ENCODE measurements around the gene DDX52.

Gene DDX52

DNA sequence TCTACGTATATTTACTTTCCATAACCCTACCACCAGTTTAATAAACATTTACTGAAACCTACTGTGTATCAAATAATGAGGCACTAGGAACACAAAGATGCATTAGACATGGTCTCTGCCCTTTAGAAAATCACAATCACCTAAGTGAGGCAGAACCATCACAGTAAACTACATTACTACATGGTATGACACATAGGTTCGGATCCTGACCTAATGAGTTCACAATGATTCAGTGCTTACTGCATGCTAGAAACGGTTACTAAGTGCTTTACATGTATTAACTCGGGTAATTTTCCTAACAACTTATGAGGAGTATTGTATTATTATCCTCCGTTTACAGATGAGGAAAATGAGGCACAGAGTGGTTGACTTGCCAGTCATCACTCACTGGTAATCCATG is 28.9 kb downstream of the DDX52 start:
- no peak for TF ChIP-seq GATA2 (IDR thresholded peaks at IDR 0.05; ENCODE audit: low read depth, low read length)
- no peak for TF ChIP-seq GATA3 (IDR thresholded peaks at IDR 0.05; ENCODE audit: low read depth, low read length)

DNA sequence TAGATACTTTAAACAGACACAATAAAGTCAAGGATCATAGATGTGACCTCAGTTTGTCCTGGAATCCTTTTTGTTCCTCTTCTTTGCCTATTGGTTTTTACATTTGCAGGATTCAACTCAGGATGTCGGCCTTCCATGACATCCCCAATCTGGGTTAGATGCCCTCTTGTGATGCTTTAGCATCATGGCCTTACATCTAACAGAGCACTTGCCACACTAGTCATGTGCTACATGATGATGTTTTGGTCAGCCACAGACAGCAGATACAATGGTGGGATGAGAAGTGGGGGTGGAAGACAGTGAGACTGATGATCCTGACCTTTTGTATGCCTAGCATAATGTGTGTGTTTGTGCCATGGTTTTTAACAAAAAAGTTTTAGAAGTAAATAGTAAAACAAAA is 32.3 kb downstream of the DDX52 start:
- TF ChIP-seq GATA3 (IDR thresholded peaks at IDR 0.05; ENCODE audit: low read depth, low read length): no peak
- no peak for TF ChIP-seq GATA2 (IDR thresholded peaks at IDR 0.05; ENCODE audit: low read depth, low read length)

DNA sequence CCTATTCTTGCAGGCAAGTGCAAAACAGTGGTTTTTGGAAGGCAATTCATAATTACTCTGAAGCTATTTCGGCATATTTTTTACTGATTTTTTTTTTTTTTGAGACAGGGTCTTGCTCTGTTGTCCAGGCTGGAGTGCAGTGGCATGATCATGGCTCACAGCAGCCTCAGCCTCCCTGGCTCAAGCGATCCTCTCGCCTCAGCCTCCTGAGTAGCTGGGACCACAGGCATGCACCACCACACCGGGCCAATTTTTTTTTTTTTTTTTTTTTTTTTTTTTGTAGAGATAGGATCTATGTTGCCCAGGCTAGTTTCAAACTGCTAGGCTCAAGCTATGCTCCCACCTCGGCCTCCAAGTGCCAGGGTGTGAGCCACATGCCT is 33.2 kb downstream of the DDX52 start:
- peak; percentile 40; the same call in 1 of the 2 replicates for TF ChIP-seq GATA2 (IDR thresholded peaks at IDR 0.05; ENCODE audit: low read depth, low read length)

DNA sequence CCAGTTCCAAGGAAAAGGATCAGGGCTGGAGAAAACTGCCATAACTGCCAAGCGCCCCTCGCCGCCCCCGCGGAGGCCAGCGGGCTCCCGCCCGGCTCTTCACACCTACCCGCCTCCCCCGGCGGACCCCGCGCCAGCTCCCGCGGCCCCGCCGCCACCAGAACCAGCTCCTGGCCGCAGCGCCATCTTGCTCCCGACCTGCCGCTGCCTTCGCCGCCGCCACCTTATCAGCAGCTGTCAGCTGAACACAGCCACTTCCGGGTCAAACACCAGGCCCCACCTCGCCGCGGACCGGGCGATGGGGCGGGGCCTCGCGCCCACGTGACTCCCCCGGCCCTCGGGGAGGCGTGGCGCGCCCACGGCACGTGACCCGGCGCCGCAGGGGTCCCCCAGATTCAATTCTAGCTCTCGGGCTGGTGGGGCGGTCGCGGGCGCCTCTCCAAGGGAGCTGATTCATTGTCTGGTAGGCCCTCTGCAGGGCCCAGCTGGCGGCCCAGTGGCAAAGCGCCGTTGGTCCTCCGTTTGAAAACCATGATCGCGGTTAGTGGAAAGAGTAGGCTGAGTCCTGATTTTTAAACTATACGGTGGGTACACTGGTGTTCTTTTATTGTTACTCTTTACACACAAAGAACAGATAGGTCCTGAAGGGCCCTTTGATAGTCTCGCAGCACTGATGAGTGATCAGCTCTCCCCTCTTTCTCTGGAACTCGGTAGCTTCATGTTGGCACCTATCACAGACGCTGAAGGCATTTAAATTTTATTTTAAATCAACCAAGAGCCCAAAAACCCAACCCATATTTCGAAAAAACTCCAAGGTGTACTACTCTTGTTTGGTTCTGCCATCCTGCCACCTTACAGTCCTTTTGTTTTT is 33.8 kb downstream of the DDX52 start, which contains the start of gene SYNRG:
Gene SYNRG (minus strand): TSS at position 249 of the 871 bp plus-strand sequence. CDS start 63 bp downstream, at position 186.
- TF ChIP-seq GATA3 (IDR thresholded peaks at IDR 0.05; ENCODE audit: low read depth, low read length) (no peak), GATA2 (IDR thresholded peaks at IDR 0.05; ENCODE audit: low read depth, low read length) (peak; percentile 92)

DNA sequence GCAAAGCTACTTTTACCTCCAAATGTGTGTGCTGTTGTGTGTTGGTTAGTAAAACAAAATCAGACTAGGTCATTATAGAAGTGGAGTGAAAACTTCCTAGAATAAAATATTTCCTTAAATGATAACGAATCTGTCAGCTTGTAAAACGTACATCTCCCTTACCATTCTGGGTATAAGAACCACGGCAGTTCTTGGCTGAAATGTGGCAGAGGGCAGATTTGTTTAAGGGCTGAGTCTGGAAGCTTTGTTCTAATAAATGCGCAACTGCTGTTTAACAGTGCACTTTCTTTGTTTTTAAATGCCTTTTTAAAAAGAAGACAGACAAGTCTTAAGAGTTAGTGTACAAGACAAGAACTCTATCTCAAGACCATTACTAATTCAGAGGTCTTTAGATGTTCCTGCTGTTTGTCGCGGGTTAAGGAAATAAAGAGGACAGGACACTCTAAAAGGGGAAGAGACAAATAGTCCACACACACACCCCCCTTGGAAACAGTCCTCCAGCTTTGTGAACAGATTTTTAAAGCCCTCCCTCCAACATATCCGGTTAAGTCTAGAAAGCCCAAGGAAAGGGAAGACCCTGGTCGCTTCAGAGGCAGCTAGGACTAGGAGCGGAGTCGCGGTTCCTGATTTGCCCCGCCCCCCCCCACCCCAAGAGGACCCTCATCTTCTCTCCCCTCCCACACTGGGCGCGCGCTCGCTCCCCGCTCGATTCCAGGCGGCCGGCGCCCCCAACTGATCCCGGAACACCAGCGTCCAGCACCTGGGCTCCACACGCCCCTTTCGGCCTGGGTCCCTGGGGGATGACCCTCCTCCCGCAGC is 34.7 kb downstream of the DDX52 start:
- no peak for TF ChIP-seq GATA2 (IDR thresholded peaks at IDR 0.05; ENCODE audit: low read depth, low read length)
- TF ChIP-seq GATA3 (IDR thresholded peaks at IDR 0.05; ENCODE audit: low read depth, low read length): no peak

DNA sequence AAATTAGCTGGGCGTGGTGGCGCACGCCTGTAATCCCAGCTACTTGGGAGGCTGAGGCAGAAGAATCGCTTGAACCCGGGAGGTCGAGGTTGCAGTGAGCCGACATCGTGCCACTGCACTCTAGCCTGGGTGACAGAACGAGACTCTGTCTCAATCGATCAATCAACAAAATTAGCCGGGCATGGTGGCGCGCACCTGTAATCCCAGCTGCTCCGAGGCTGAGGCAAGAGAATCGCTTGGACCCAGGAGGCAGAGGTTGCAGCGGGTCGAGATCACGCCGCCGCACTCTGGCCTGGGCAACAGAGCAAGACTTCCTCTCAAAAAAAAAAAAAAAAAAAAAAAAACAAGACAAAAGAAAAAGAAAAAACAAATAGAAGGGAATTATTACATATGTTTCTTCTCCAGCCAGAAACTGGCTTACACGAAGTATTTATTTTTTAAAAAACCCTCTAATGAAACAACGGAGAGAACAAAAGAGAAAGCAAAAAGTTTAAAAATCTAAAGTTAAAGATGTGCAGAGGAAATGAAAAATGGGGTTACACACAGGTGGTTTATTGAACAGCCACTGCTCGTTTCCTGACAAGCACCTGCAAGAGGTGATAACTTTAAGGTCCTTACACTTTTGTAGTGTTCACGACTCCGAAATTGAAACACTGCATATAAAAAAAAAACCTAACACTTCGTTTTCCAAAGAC is 35.5 kb downstream of the DDX52 start:
- no peak for TF ChIP-seq GATA3 (IDR thresholded peaks at IDR 0.05; ENCODE audit: low read depth, low read length)
- TF ChIP-seq GATA2 (IDR thresholded peaks at IDR 0.05; ENCODE audit: low read depth, low read length): no peak

DNA sequence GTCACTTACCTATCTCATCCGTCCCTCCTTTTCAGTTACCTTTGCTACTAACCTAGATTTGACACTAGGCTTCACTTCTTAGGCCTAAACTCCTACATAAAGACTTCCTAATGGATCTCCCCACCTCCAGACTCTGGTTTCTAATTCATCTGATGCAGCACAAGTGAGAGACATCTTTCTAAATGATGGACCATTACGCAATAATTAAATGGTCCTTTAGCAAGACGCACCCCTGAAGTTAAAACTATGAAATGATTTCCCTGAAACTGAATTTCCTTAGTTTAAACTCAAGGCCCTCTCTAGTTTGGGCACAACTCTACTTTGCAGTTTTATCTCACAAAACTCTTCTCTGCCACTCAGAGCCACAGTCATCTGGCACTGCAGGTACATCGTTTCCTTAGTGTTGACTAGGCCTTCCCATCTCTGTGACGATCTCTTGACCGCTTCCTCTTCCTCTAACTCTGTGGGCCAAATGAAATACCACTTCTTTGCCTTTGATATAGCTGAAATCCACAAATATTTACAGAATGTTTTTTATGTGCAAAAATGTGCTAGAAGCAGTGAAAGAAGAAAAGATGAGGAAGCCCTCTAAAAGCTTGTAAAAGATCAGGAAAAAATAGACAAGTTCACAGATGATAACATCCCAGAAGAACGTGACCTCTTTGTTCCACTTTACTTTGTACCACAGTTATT is 37.3 kb downstream of the DDX52 start:
- no peak for TF ChIP-seq GATA3 (IDR thresholded peaks at IDR 0.05; ENCODE audit: low read depth, low read length)
- no peak for TF ChIP-seq GATA2 (IDR thresholded peaks at IDR 0.05; ENCODE audit: low read depth, low read length)

DNA sequence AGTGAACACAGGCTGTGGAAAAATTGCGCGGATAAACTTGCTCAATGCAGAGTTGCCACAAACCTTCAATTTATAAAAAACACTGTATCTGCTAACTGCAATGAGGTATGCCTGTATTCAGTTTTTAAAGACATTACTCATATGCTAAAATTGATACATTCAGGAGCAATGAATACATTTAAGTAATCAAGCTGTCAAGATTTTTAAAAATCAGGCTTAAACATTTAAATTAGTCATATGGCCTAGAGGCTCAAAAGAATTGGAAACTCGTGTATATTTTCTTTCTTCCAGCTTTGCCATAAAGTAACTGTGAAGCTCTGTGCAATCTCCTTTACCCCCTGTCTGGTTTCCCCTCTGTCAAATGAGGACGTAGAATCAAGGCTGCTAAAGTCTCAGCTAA is 38.2 kb downstream of the DDX52 start:
- TF ChIP-seq GATA3 (IDR thresholded peaks at IDR 0.05; ENCODE audit: low read depth, low read length) (no peak), GATA2 (IDR thresholded peaks at IDR 0.05; ENCODE audit: low read depth, low read length) (no peak)

DNA sequence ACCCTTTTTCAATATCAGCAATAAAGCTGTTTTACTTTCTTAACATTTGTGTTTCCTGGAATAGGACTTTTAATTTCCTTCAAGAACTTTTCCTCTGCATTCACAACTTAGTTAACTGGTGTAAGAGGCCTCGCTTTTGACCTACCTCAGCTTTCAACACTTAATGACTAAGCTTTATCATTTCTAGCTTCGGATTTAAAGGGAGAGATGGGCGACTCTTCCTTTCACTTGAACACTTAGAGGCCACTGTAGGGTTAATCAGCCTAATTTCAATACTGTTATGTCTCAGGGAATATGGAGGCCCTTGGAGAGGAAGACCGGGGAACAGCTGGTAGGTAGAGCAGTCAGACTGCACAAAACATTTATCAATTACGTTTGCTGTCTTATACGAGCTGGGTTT is 38.7 kb downstream of the DDX52 start:
- TF ChIP-seq GATA2 (IDR thresholded peaks at IDR 0.05; ENCODE audit: low read depth, low read length) (no peak), GATA3 (IDR thresholded peaks at IDR 0.05; ENCODE audit: low read depth, low read length) (no peak)

DNA sequence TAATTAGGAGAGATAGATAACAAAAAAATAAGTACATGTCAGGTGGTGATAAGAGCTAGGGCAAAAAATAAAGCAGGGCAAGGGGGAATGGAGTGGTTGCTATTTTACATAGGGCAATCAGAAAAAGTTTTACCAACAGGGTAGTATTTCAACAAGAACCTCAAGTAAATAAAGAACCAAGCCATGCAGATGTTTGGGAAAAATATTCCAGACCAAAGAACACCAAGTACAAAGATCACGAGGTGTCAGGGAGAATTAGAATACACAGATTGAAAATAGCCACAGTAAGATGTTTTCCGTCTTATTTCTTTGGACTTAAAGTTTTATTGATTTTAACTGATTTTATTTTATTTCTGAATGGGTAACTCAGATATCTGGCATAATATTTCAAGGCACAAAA is 45.1 kb downstream of the DDX52 start:
- TF ChIP-seq GATA3 (IDR thresholded peaks at IDR 0.05; ENCODE audit: low read depth, low read length): no peak
- no peak for TF ChIP-seq GATA2 (IDR thresholded peaks at IDR 0.05; ENCODE audit: low read depth, low read length)

DNA sequence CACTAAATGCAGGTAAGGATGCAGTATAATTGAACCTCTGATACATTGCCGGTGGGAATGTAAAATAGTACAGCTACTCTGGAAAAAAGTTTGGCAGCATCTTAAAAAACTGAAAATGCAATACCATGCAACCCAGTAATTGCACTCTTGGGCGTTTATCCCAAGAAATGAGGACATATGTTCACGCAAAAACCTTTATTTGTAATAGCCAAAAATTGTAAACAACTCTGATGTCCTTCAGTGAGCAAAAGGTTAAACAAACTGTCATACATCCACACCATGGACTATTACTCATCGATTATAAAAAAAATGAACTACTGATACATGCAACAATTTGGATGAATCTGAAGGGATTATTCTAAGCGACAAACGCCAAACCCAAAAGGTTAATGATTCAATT is 51.0 kb downstream of the DDX52 start:
- TF ChIP-seq GATA2 (IDR thresholded peaks at IDR 0.05; ENCODE audit: low read depth, low read length) (no peak), GATA3 (IDR thresholded peaks at IDR 0.05; ENCODE audit: low read depth, low read length) (no peak)

DNA sequence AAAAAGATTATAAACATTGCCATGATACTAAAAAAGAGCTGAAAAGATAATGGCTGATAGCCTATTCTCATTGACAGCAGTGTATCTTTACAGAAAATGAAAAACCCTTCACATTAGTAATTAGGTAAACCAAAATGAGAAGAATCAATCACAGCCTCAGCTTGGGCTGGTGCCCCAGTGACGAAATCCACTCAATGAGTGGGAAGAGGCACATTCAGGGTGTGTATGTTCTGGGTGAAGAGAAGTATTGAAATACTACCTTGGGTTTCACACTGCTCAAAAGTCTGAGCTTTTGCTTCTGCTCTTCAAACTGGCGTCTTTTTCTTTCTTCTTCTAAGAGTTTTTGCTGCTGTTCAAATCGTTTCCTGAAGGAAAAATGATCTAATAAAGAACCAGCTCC is 58.2 kb downstream of the DDX52 start:
- TF ChIP-seq GATA2 (IDR thresholded peaks at IDR 0.05; ENCODE audit: low read depth, low read length): no peak
- no peak for TF ChIP-seq GATA3 (IDR thresholded peaks at IDR 0.05; ENCODE audit: low read depth, low read length)

DNA sequence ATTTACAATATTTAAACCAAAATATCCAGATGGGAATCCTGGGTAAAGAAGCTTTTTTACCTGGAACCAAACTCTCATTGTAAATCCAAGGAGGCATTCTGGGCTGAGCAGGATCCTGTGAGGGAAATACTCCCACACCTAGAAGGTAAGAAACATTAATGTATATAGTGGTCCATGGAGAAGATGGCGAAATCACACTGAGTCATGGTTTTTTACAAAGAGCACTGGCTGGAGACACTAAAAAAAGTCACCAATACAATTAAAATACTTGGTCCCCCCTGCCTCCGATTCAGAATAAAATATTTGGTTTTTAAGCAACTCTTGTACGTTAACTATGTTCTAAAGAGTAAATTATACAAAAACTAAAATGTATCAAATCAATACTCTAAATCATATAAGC is 67.0 kb downstream of the DDX52 start:
- TF ChIP-seq GATA3 (IDR thresholded peaks at IDR 0.05; ENCODE audit: low read depth, low read length) (no peak), GATA2 (IDR thresholded peaks at IDR 0.05; ENCODE audit: low read depth, low read length) (no peak)

DNA sequence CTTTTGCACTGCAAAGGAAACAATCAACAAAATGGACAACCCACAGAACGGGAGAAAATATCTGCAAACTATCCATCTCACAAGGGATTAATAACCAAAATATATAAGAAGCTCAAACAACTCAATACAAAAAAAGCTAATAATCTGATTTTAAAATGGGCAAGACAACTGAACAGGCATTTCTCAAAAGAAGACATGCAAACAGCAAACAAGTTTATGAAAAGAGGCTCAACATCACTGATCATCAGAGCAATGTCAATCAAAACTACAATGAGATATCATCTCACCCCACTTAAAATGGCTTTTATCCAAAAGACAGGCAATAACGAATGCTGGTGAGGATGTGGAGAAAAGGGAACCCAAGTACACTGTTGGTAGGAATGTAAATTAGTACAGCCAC is 68.8 kb downstream of the DDX52 start:
- no peak for TF ChIP-seq GATA3 (IDR thresholded peaks at IDR 0.05; ENCODE audit: low read depth, low read length)
- no peak for TF ChIP-seq GATA2 (IDR thresholded peaks at IDR 0.05; ENCODE audit: low read depth, low read length)
